Endothelial cell of umbilical vein (primary cell): Measurements from ENCODE around the gene GOLGA2. TPM values are rescaled to one million over a fixed set of nuclear protein-coding genes. Genes with fewer than 3 reads are reported as not detected.

Experiments
- BruUV-seq: library from RNA; stranded (reverse); fragments of 400-500 nt; replicated peaks from 2 replicates; lab custom pipeline; 2021; lab: Mats Ljungman, UMichigan
- CTCF ChIA-PET: fragments of 300-600, 350-600 bp; sonication (Branson Sonifier 250); formaldehyde crosslinking; loops from one replicate; lab custom pipeline; 2021; ENCODE audit warnings: antibody characterized with exemption, inconsistent platforms; lab: Charles Lee
- POLR2A ChIA-PET: fragments of 300-600, 350-600 bp; sonication (Branson Sonifier 250); formaldehyde crosslinking; loops from one replicate; lab custom pipeline; 2021; ENCODE audit warnings: antibody characterized with exemption, inconsistent platforms; lab: Charles Lee
- DNase-seq: peaks from one replicate; pipeline ENCODE4 v3.0.0-alpha.2; 2011; ENCODE audit warnings: low read depth, low spot score
- FAIRE-seq: peaks from 2 replicates; lab custom pipeline; 2011; peaks lifted over from hg19 to GRCh38; lab: Jason Lieb, UNC
- H2AFZ ChIP-seq: 2 replicates; pipeline ENCODE4 v1.6.0; 2012; ENCODE audit warnings: low read depth, low read length, control low read depth, inconsistent platforms
- H3K27ac ChIP-seq: 2 replicates; pipeline ENCODE4 v1.5.1; 2011; ENCODE audit warnings: low read depth, mild to moderate bottlenecking, control low read depth, low read length, moderate library complexity; ENCODE audit not compliant: insufficient read depth
- H3K27me3 ChIP-seq, 2 experiments: 2 replicates each; pipeline versions ENCODE4 v1.6.0 to v1.6.1; 2011; ENCODE audit warnings: low read length in 2 of 2, mixed read lengths in 1 of 2; ENCODE audit not compliant: control insufficient read depth in 2 of 2, insufficient read depth in 2 of 2
- H3K36me3 ChIP-seq, 2 experiments: 2 replicates in 1 of 2; 3 replicates in 1 of 2; pipeline ENCODE4 v1.5.1; 2011; ENCODE audit warnings: low read length in 2 of 2, mild to moderate bottlenecking in 1 of 2, moderate library complexity in 1 of 2; ENCODE audit not compliant: control insufficient read depth in 2 of 2, insufficient read depth in 2 of 2; ENCODE audit errors: extremely low read depth in 1 of 2
- H3K4me1 ChIP-seq: 3 replicates; pipeline ENCODE4 v1.5.1; 2011; ENCODE audit warnings: mild to moderate bottlenecking, low read length; ENCODE audit not compliant: control insufficient read depth, insufficient read depth; ENCODE audit errors: extremely low read depth
- H3K4me2 ChIP-seq: 2 replicates; pipeline ENCODE4 v1.6.1; 2011; ENCODE audit warnings: low read length, control low read depth, mixed read lengths; ENCODE audit not compliant: insufficient read depth
- H3K4me3 ChIP-seq, 3 experiments: fragments of 200-600 bp in 1 of 3; sonication (generic), shearing (Covaris generic) in 1 of 3; replicated peaks in 1 of 3; 2 replicates each; pipeline ENCODE4 v1.5.1; 2011 to 2016; ENCODE audit warnings: control low read depth in 3 of 3, low read length in 3 of 3, mild to moderate bottlenecking in 2 of 3, inconsistent platforms in 1 of 3, low read depth in 1 of 3, moderate library complexity in 1 of 3; ENCODE audit not compliant: insufficient read depth in 1 of 3
- H3K79me2 ChIP-seq: 2 replicates; pipeline ENCODE4 v1.6.0; 2012; ENCODE audit warnings: low read length, inconsistent platforms; ENCODE audit not compliant: control insufficient read depth, insufficient read depth
- H3K9ac ChIP-seq: replicated peaks from 2 replicates; pipeline ENCODE3; 2011; ENCODE audit warnings: low read length, control low read depth; ENCODE audit not compliant: insufficient read depth; ENCODE audit errors: extremely low read depth
- H3K9me1 ChIP-seq: replicated peaks from 3 replicates; pipeline ENCODE4 v1.6.0; 2011; ENCODE audit warnings: mild to moderate bottlenecking, low read length; ENCODE audit not compliant: control insufficient read depth, insufficient read depth; ENCODE audit errors: extremely low read depth
- H3K9me3 ChIP-seq: replicated peaks from 2 replicates; pipeline ENCODE4 v1.5.1; 2012; ENCODE audit warnings: low read length, inconsistent platforms; ENCODE audit not compliant: control insufficient read depth, insufficient read depth
- H4K20me1 ChIP-seq: replicated peaks from 2 replicates; pipeline ENCODE3; 2011; ENCODE audit warnings: mild to moderate bottlenecking, low read length; ENCODE audit not compliant: control insufficient read depth, insufficient read depth; ENCODE audit errors: extremely low read depth
- EZH2 ChIP-seq: IDR thresholded peaks from 2 replicates; pipeline ENCODE4 v1.6.1; 2012; ENCODE audit warnings: borderline replicate concordance, low read depth, mild to moderate bottlenecking, moderate library complexity, low read length, inconsistent platforms; ENCODE audit not compliant: severe bottlenecking
- FOS ChIP-seq: IDR thresholded peaks from 2 replicates; pipeline ENCODE4 v1.6.1; 2011; ENCODE audit warnings: mild to moderate bottlenecking, low read length, moderate library complexity, borderline replicate concordance; ENCODE audit not compliant: insufficient read depth
- GATA2 ChIP-seq: IDR thresholded peaks from 2 replicates; pipeline ENCODE4 v1.7.0; 2011; ENCODE audit warnings: low read depth, mild to moderate bottlenecking, moderate library complexity, mixed read lengths, low read length; ENCODE audit not compliant: insufficient read length, insufficient read depth
- JUN ChIP-seq: IDR thresholded peaks from 2 replicates; pipeline ENCODE4 v1.6.1; 2011; ENCODE audit warnings: borderline replicate concordance, low read depth; ENCODE audit not compliant: insufficient read length, insufficient read depth
- MYC ChIP-seq: IDR thresholded peaks from one replicate; pipeline ENCODE4 v1.6.1; 2011; ENCODE audit warnings: mild to moderate bottlenecking, low read depth, low read length
- POLR2A ChIP-seq: IDR thresholded peaks from 2 replicates; pipeline ENCODE4 v1.6.1; 2012; ENCODE audit warnings: low read depth, mild to moderate bottlenecking, control low read depth, low read length
- POLR2AphosphoS5 ChIP-seq: IDR thresholded peaks from 2 replicates; pipeline ENCODE4 v1.6.1; 2012; ENCODE audit warnings: low read depth, mild to moderate bottlenecking, control low read depth, low read length, moderate library complexity; ENCODE audit not compliant: insufficient read depth
- dilution Hi-C: fragments of 300-500 bp; cut with MboI; formaldehyde crosslinking; loops from one replicate; pipeline ENCODE4 v1.15.0; 2019; ENCODE audit warnings: low sequenced_read_pairs; ENCODE audit not compliant: extremely low pct_ligation_motif_present
- intact Hi-C: fragments of 100-400 bp; cut with micrococcal nuclease; formaldehyde crosslinking; loops from one replicate; pipeline ENCODE4 v1.10.0; 2022
- polyA plus RNA-seq, 4 experiments: library from polyadenylated mRNA; depleted of rRNA in 3 of 4; stranded (reverse) in 3 of 4; unstranded in 1 of 4; fragments of >200 nt; gene quantifications; 2 replicates each; pipeline versions ENCODE4 v1.2.1 to v1.2.3, GENCODE V29; 2011 to 2012; ENCODE audit warnings: missing spikeins in 1 of 4
- total RNA-seq: library from RNA; stranded (reverse); gene quantifications from 2 replicates; pipeline ENCODE4 v1.2.3, GENCODE V29; 2021
- TF ChIP-seq, protein P1 (sequence below): IDR thresholded peaks from 2 replicates; pipeline ENCODE4 v1.6.1; 2011; ENCODE audit not compliant: insufficient read depth, insufficient read length
- TF ChIP-seq, protein P2 (sequence below), 2 donors: IDR thresholded peaks; 1 replicate in 1 of 2; 2 replicates in 1 of 2; pipeline ENCODE4 v1.5.1; 2011; ENCODE audit warnings: low read length in 2 of 2, mild to moderate bottlenecking in 2 of 2, moderate library complexity in 2 of 2, control low read depth in 1 of 2, inconsistent platforms in 1 of 2, low read depth in 1 of 2; ENCODE audit not compliant: insufficient read depth in 1 of 2; ENCODE audit errors: extremely low read depth in 1 of 2

Gene GOLGA2
- total and polyA plus RNA-seq, 2 donors (not counting 3 experiments of a cell fraction or from before 2014, with no cell fraction given) = 52.3 to 114 TPM

DNA sequence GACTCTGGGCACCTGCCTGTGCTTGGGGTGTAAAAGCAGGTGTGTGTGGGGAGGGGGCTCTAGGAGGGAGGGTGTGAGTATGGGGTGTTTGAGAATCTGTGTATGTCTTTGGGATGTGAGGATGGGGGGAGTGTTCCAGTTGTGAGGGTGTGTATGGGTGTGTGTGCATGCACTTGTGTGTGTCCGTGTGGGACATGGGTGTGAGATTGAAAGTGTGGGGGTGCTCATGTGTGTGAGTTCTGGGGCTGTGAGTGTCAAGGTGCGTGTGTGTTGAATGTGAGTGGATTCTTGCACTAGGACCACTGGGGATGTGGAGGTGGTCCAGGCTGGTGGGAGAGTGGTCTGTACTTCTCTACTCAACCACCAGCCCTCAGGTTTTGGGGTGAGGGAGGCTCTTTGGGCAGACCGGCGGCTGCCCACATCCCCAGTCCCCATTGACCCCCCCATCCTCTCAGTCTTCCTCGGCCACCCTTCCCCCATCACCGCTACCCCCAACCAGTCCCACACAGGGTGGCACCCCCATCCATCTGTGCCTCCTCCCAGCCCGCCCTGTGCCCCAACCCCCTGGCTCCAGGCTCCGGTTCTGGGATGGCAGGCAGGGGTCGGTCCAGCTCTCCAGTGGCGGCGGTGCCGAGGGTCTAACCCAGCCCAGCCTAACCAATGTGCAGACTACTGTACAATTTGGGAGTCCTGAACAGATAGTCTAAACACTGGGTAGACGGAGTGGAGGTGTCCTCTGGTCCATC is 31.5 kb downstream of the GOLGA2 start:
- H4K20me1 ChIP-seq = no peaks in the 10 kb centered on the region
- no peak overlapping the region for H3K4me3 ChIP-seq
- ChIA-PET POLR2A (no interaction called here), CTCF (no interaction called here)
- H3K4me2 ChIP-seq = no peak overlapping the region
- no peaks in the 10 kb centered on the region for H3K9me1 ChIP-seq
- intact Hi-C loops = no loop called here
- H3K79me2 ChIP-seq = no peaks in the 10 kb centered on the region
- dilution Hi-C loops = no loop called here
- BruUV-seq = no TSS peak
- FAIRE-seq = no peak
- no peak overlapping the region for H2AFZ ChIP-seq
- no peaks in the 10 kb centered on the region for H3K9me3 ChIP-seq
- no peak overlapping the region for H3K27ac ChIP-seq
- peaks cover 13% of the 10 kb centered on the region for H3K4me1 ChIP-seq
- H3K27me3 ChIP-seq = no peaks in the 10 kb centered on the region
- TF ChIP-seq, protein P1, sequence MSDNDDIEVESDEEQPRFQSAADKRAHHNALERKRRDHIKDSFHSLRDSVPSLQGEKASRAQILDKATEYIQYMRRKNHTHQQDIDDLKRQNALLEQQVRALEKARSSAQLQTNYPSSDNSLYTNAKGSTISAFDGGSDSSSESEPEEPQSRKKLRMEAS = no peak
- no peak for TF ChIP-seq POLR2A
- no peak for TF ChIP-seq FOS
- TF ChIP-seq, protein P2, sequence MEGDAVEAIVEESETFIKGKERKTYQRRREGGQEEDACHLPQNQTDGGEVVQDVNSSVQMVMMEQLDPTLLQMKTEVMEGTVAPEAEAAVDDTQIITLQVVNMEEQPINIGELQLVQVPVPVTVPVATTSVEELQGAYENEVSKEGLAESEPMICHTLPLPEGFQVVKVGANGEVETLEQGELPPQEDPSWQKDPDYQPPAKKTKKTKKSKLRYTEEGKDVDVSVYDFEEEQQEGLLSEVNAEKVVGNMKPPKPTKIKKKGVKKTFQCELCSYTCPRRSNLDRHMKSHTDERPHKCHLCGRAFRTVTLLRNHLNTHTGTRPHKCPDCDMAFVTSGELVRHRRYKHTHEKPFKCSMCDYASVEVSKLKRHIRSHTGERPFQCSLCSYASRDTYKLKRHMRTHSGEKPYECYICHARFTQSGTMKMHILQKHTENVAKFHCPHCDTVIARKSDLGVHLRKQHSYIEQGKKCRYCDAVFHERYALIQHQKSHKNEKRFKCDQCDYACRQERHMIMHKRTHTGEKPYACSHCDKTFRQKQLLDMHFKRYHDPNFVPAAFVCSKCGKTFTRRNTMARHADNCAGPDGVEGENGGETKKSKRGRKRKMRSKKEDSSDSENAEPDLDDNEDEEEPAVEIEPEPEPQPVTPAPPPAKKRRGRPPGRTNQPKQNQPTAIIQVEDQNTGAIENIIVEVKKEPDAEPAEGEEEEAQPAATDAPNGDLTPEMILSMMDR (IDR thresholded peaks at IDR 0.05; ENCODE audit: extremely low read depth in 1 of 2, insufficient read depth in 1 of 2, low read depth in 1 of 2, low read length in 2 of 2) = no peak
- TF ChIP-seq POLR2AphosphoS5 = no peak
- no peak for TF ChIP-seq JUN
- no peak for TF ChIP-seq GATA2
- no peak for TF ChIP-seq EZH2
- TF ChIP-seq MYC = no peak
- no peak overlapping the region for H3K9ac ChIP-seq
- no peaks in the 10 kb centered on the region for H3K36me3 ChIP-seq
- DNase-seq = no peak
